Astrocyte of the spinal cord (primary cell): ENCODE data around the gene GTF2H3.

Experiments
- DNase-seq: peaks from one replicate; pipeline ENCODE4 v3.0.0; 2011; ENCODE audit warnings: low read depth, low spot score
- H3K4me3 ChIP-seq: 2 replicates; pipeline ENCODE4 v1.5.1; 2011; ENCODE audit warnings: low read depth, mild to moderate bottlenecking, low read length, moderate library complexity
- CTCF ChIP-seq: IDR thresholded peaks from 2 replicates; pipeline ENCODE4 v1.5.1; 2012; ENCODE audit warnings: low read depth, mild to moderate bottlenecking, low read length, inconsistent platforms
- in situ Hi-C: cut with HindIII; loops from 2 replicates; pipeline ENCODE4 v1.10.0; 2017; ENCODE audit warnings: low sequenced_read_pairs

Gene GTF2H3

GRCh38 chr12:123696207-123696606 is 62.6 kb downstream of the GTF2H3 start:
- in situ Hi-C loops = no loop called here
- no peak overlapping the region for H3K4me3 ChIP-seq
- no peak for TF ChIP-seq CTCF
- DNase-seq = no peak

GRCh38 chr12:123696646-123697045 is 63.0 kb downstream of the GTF2H3 start:
- TF ChIP-seq CTCF = no peak
- no peak for DNase-seq
- in situ Hi-C loops = no loop called here
- H3K4me3 ChIP-seq = no peak overlapping the region

- TF ChIP-seq CTCF = no peak
- no peak overlapping the region for H3K4me3 ChIP-seq
- peak; percentile 5 for DNase-seq
- in situ Hi-C loops = no loop called here
Measured at GRCh38 chr12:123705935-123706334, 72.3 kb downstream of the GTF2H3 start.

- in situ Hi-C loops = no loop called here
- no peak for TF ChIP-seq CTCF
- DNase-seq = no peak
- no peak overlapping the region for H3K4me3 ChIP-seq
Measured at GRCh38 chr12:123707466-123707865, 73.8 kb downstream of the GTF2H3 start.
